K562 (cell line): ENCODE data around the gene FOXN1.

Experiments used
- ELF1 ChIP-seq: fragments of 200-800 bp; sonication (Bioruptor generic); IDR thresholded peaks from 2 replicates; pipeline ENCODE4 v1.6.1; 2016; ENCODE audit warnings: missing genetic modification characterization, missing compliant biosample characterization
- FOXA1 ChIP-seq: fragments of 450-650 bp; IDR thresholded peaks from 2 replicates; pipeline ENCODE4 v1.6.1; 2016; ENCODE audit warnings: mild to moderate bottlenecking, borderline replicate concordance
- MTA3 ChIP-seq: fragments of 450-650 bp; formaldehyde crosslinking; IDR thresholded peaks from 2 replicates; pipeline ENCODE4 v1.6.1; 2017; ENCODE audit warnings: mild to moderate bottlenecking, borderline replicate concordance
- PRPF4 ChIP-seq: fragments of 200-400 bp; formaldehyde crosslinking; IDR thresholded peaks from one replicate; pipeline ENCODE4 v1.6.1; 2017; ENCODE audit warnings: low read length, low read depth, mild to moderate bottlenecking; ENCODE audit not compliant: insufficient read depth, poor library complexity, severe bottlenecking
- ZNF395 ChIP-seq: fragments of 200-800 bp; sonication (Bioruptor generic); IDR thresholded peaks from 2 replicates; pipeline ENCODE4 v1.6.1; 2017; ENCODE audit warnings: missing genetic modification characterization, missing compliant biosample characterization
- ZNF655 ChIP-seq: fragments of 250-450 bp; sonication (Bioruptor Pico); IDR thresholded peaks from 2 replicates; pipeline ENCODE4 v1.5.0; 2021

GRCh38 chr17:28584434-28584833 is 78.3 kb downstream of the FOXN1 start:
- TF ChIP-seq ELF1 (tag) (no peak), FOXA1 (no peak), ZNF655 (CRISPR knock-in tag) (no peak), ZNF395 (CRISPR knock-in tag) (no peak), MTA3 (no peak), PRPF4 (no peak)
